ENCODE data around the gene XCR1.

GRCh38 chr3:45986303-45986982, 40.8 kb downstream of the XCR1 start:
- TF ChIP-seq, protein P1, sequence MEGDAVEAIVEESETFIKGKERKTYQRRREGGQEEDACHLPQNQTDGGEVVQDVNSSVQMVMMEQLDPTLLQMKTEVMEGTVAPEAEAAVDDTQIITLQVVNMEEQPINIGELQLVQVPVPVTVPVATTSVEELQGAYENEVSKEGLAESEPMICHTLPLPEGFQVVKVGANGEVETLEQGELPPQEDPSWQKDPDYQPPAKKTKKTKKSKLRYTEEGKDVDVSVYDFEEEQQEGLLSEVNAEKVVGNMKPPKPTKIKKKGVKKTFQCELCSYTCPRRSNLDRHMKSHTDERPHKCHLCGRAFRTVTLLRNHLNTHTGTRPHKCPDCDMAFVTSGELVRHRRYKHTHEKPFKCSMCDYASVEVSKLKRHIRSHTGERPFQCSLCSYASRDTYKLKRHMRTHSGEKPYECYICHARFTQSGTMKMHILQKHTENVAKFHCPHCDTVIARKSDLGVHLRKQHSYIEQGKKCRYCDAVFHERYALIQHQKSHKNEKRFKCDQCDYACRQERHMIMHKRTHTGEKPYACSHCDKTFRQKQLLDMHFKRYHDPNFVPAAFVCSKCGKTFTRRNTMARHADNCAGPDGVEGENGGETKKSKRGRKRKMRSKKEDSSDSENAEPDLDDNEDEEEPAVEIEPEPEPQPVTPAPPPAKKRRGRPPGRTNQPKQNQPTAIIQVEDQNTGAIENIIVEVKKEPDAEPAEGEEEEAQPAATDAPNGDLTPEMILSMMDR (IDR thresholded peaks at IDR 0.05) = no peak
- no peak for TF ChIP-seq POLR2A (IDR thresholded peaks at IDR 0.05)
